ENCODE measurements around the gene TCL1B. TPM values are rescaled to one million over a fixed set of nuclear protein-coding genes. Genes with fewer than 3 reads are reported as not detected.

Gene TCL1B
- not detected for total RNA-seq

GRCh38 chr14:95685978-95686922, at the start of gene TCL1B:
TSS of gene TCL1B (plus strand) at chr14:95686426. CDS start at chr14:95686468, 42 bp downstream.
- POLR2A ChIA-PET = no interaction called here
- CTCF ChIA-PET = no interaction called here

- CTCF ChIA-PET = no interaction called here
- POLR2A ChIA-PET = no interaction called here
Observed at GRCh38 chr14:95644981-95645380, 41.2 kb upstream of the TCL1B start.

GRCh38 chr14:95645389-95645996, 40.7 kb upstream of the TCL1B start:
- ChIA-PET CTCF (no interaction called here), POLR2A (no interaction called here)

GRCh38 chr14:95647926-95648325, 38.3 kb upstream of the TCL1B start:
- ChIA-PET CTCF (no interaction called here), POLR2A (no interaction called here)

GRCh38 chr14:95649230-95649629, 37.0 kb upstream of the TCL1B start:
- ChIA-PET CTCF (no interaction called here), POLR2A (no interaction called here)

- ChIA-PET POLR2A (no interaction called here), CTCF (no interaction called here)
Observed at GRCh38 chr14:95651028-95651427, 35.2 kb upstream of the TCL1B start.

- POLR2A ChIA-PET = no interaction called here
- CTCF ChIA-PET = no interaction called here
Observed at GRCh38 chr14:95651821-95652583, 34.2 kb upstream of the TCL1B start.

- POLR2A ChIA-PET = no interaction called here
- CTCF ChIA-PET = no interaction called here
Observed at GRCh38 chr14:95652690-95653089, 33.5 kb upstream of the TCL1B start.

GRCh38 chr14:95655461-95655860, 30.8 kb upstream of the TCL1B start:
- ChIA-PET CTCF (no interaction called here), POLR2A (no interaction called here)

GRCh38 chr14:95656634-95657033, 29.6 kb upstream of the TCL1B start:
- ChIA-PET POLR2A (no interaction called here), CTCF (no interaction called here)

GRCh38 chr14:95657454-95657853, 28.8 kb upstream of the TCL1B start:
- ChIA-PET CTCF (no interaction called here), POLR2A (no interaction called here)

- ChIA-PET POLR2A (no interaction called here), CTCF (no interaction called here)
Observed at GRCh38 chr14:95659293-95659989, 26.8 kb upstream of the TCL1B start.

- ChIA-PET CTCF (no interaction called here), POLR2A (no interaction called here)
Observed at GRCh38 chr14:95659990-95660385, 26.2 kb upstream of the TCL1B start.

- POLR2A ChIA-PET = no interaction called here
- CTCF ChIA-PET = no interaction called here
Observed at GRCh38 chr14:95660651-95661515, 25.3 kb upstream of the TCL1B start.

GRCh38 chr14:95662376-95663186, 23.6 kb upstream of the TCL1B start:
- CTCF ChIA-PET = no interaction called here

GRCh38 chr14:95663226-95663797, 22.9 kb upstream of the TCL1B start:
- ChIA-PET POLR2A (no interaction called here), CTCF (no interaction called here)

More at GRCh38 chr14:95662376-95663186, 23.6 kb upstream of the TCL1B start:
- POLR2A ChIA-PET = no interaction called here

GRCh38 chr14:95664066-95664465, 22.2 kb upstream of the TCL1B start:
- POLR2A ChIA-PET = no interaction called here
- CTCF ChIA-PET = no interaction called here

GRCh38 chr14:95664546-95664945, 21.7 kb upstream of the TCL1B start:
- CTCF ChIA-PET = no interaction called here
- POLR2A ChIA-PET = no interaction called here

Data from activated CD8-positive, alpha-beta memory T cell treated with anti-CD3 and anti-CD28 coated beads for 36 hours (primary cell).